Right kidney (tissue), 9 donors: ENCODE data around the gene TMEM208.

Experiments
- DNase-seq: peaks from one replicate; pipeline ENCODE4 v3.0.0-alpha.2; 2016
- long read RNA-seq, 8 donors: transcript quantifications; one replicate each; lab custom pipeline, GENCODE V29; 2026

TMEM208 gene
- long read RNA-seq, donor 1, transcript TMEM208-201 (6 exons, 793 nt), result major isoform, 50 of 54 reads
- long read RNA-seq, donor 1, partial matches to known transcripts, result 0 of 54 reads
- long read RNA-seq, donor 1, other reads (novel, unspliced or antisense), result 0 of 54 reads
- long read RNA-seq, donor 2, transcript TMEM208-201 (6 exons, 793 nt), result major isoform, 16 of 20 reads
- long read RNA-seq, donor 2, partial matches to known transcripts, result 0 of 20 reads
- long read RNA-seq, donor 2, other reads (novel, unspliced or antisense), result 0 of 20 reads
- long read RNA-seq, donor 3, transcript TMEM208-201 (6 exons, 793 nt), result major isoform, 15 of 16 reads
- long read RNA-seq, donor 3, partial matches to known transcripts, result 0 of 16 reads
- long read RNA-seq, donor 3, other reads (novel, unspliced or antisense), result 0 of 16 reads
- long read RNA-seq, donor 4, transcript TMEM208-201 (6 exons, 793 nt), result major isoform, 21 of 36 reads
- long read RNA-seq, donor 4, partial matches to known transcripts, result 7 of 36 reads
- long read RNA-seq, donor 4, other reads (novel, unspliced or antisense), result 0 of 36 reads
- long read RNA-seq, donor 5, transcript TMEM208-201 (6 exons, 793 nt), result major isoform, 32 of 41 reads
- long read RNA-seq, donor 5, partial matches to known transcripts, result 5 of 41 reads
- long read RNA-seq, donor 5, other reads (novel, unspliced or antisense), result 0 of 41 reads
- long read RNA-seq, donor 6, transcript TMEM208-201 (6 exons, 793 nt), result major isoform, 28 of 33 reads
- long read RNA-seq, donor 6, partial matches to known transcripts, result 0 of 33 reads
- long read RNA-seq, donor 6, other reads (novel, unspliced or antisense), result 0 of 33 reads
- long read RNA-seq, donor 7, result 0 reads
- long read RNA-seq, donor 8, transcript TMEM208-201 (6 exons, 793 nt), result major isoform, 37 of 43 reads
- long read RNA-seq, donor 8, partial matches to known transcripts, result 0 of 43 reads
- long read RNA-seq, donor 8, other reads (novel, unspliced or antisense), result 0 of 43 reads

DNA sequence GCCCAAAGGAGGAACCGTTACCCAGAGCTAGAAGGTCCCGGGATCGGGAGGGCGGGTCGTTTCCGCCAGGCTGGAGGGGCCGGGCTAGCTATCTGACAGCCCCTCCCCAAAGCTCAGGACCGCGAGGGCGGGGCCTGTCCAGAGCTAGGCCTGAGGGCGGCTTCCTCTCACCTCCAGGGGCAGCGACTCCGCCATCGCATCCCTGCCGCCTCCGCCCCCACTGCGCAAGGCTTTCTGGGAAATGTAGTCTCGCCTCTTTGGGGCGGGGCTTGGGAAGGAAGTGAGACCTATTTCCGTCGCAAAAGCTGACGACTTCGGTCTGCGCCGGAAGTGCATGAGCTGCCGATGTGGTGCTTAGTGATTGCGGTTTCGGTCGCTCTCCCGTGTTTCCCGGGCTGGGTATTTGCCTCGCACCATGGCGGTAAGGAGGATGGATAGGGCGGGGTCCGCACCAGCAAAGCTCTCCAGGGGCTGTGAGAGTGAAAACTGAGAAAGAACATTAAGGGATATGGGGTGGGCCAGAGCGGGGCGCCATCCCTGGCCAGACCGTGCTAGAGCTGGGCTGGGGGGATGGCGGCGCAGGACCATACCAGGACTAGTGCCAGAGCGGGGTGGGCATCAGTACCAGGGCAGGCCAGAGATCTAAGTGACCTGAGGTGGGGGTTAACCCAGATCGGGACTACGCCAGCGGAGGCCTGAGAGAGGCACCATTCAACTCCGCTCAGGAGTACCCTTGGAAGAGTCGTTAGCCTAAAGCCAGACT is at the start of gene TMEM208:
Gene TMEM208, plus strand, starts transcription at position 327 of the 763 bp plus-strand sequence. Its CDS starts 89 bp downstream, at position 416.
- DNase-seq, result peak; percentile 92

DNA sequence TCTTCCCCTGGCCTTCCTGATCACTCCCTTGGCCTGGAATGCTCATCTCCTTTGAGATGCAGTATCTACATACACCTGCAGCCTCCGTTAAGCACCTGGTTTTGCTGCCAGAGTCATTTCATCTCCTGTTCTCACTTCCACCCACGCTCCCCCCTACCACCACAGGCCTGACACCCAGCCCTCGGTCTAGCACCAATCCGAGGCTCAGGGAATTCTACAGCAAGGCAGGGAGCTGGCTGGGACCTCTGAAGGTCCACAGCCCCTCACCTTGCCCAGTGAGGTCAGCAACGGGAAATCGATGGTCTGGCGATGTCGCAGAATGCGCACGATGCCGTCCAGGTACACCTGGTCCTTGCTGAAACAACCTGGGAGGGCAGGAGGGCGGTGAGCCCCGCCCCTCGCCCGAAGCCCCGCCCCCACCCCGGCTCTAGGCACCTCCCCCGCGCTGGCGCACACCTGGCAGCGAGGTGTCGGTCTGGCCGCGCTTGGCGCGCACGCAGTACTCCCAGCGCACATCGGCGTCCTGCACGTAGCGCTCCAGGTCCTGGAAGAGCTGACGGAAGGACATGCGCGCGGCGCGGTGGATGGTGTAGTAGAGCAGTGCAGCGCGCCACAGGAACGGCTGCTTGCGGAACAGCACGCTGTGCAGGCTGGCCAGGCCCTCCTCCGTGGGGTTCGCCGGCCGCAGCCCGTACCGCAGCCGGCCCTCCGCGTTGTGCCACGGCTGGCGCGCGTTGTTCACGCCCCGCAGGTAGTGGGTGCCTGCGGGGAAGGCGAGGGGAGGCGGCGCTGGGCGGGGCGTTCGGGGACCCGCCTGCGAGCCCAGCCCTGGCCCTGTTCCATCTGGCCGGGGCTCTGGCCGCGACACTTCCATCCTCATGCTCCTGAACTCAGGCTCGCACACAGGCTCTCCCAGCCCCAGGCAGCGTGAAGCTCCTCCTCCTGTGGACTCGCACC is 48.9 kb upstream of the TMEM208 start:
- peak; percentile 71 for DNase-seq

DNA sequence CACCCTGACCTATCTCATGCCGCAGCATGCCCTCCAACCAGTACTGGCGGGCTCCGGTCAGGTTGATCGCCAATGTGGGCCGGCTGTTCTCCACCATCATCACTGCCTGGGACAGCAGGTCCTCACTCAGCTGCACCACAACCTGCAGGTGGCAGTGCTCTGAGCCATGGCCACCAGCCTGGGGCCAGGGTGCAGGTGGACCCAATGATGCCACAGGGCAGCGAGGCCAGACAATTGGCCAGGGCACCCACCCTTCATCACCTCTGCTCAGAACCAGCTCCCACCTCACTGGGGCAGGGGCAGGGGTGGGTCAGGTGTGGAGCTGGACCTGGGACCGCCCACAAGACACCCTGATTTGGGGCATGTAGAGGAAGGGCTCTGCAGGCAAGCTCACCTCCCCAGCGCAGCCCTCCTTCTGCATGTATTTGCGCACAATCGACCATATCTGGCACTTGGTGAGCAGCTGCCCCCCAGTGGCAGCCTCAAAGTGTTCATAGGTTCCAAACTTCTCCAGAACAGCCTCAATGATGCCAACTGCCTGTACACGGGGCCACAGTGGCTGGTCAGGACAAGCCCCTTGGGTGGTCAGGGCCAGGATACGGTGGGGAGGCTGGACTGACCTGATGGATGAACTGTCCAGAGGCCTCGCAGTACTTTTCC is 47.4 kb upstream of the TMEM208 start:
- DNase-seq, result no peak

- DNase-seq, result no peak
Measured at GRCh38 chr16:67180166-67180565, 46.8 kb upstream of the TMEM208 start.

DNA sequence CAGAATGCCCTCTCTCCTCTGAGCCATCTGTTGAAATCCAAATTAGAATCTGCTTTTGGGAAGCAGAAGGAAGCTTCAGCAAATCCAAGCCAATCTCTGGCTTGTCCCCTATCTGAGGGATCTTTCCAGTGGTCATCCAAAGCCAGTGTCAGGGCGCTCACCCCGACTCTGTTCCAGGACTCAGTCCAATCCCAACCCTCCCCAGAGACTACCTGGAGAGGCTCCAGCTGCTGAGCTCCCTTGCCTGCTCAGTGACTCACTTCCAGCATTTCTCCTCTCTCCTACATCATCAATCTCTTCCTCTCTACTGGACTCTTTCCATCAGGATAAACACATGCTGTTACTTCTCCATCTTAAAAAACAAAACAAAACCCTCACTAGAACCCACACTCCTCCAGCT is 45.6 kb upstream of the TMEM208 start:
- no peak for DNase-seq

DNA sequence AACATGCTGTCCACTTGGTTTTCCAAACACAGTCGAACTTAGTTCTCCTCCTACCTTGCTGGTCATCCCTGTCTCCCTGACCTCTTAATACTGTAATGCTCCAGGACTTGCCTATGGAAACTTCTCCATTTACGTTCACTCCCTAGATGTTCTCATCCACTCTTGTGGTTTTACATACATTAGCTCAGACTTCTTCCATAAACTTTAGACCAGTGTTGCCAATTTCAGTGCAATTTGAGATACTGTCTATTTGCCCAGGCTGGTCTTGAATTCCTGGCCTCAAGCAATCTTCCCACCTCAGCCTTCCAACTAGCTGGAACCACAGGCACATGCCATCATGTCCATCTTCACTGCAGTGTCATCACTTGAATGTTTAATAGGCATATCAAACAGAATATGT is 44.6 kb upstream of the TMEM208 start:
- no peak for DNase-seq

DNA sequence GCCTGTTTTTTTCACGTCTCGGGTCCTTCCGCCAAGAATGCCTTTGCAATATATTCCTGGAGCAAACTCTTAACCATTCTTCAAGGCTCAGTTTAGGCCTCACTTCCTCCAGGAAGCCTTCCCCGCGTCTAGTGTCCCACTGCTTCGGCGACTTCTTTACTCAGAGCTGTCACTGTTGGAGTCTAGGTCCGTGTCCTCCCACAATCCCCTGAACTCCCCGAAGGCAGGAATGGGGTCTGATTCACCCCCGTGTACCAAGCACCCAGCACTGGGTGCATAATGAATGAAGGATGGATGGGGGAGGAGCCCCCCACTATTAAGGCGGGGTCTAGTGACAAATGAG is 43.7 kb upstream of the TMEM208 start:
- no peak for DNase-seq

- DNase-seq, result peak; percentile 100
Measured at GRCh38 chr16:67183627-67184452, 43.1 kb upstream of the TMEM208 start, which contains the start of gene MATCAP1. TSS of gene MATCAP1 (minus strand) at chr16:67183963. CDS start at chr16:67180610, 3,353 bp downstream.

DNA sequence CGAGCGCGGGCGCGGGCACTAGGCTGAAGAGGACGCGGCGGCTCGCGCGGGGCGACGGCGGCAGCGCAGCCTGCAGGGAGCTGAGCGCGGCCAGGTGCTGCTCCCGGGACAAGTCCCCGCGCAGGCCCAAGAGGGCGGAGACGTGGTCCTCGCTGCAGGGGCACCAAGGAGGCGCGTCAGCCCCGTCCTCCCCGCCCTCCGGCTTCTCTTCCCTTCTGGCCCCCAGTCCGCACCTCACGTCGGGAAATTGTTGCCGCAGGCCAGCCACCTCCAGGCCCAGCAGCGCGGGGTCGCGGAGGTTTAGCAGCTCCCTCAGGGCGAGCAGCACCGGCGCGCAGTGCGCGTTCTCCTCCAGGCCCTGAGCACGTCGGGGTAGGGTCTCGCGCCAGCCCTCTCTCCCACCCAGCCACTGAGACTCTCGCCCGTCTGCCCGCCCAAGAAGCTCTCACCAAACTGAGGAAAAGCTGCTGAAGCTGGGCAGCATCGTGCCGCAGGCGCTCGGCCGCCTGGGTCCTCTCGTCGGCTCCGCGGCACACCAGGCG is 42.4 kb upstream of the TMEM208 start:
- peak; percentile 35 for DNase-seq

- DNase-seq, result peak; percentile 70
Measured at GRCh38 chr16:67184995-67185650, 41.8 kb upstream of the TMEM208 start.

DNA sequence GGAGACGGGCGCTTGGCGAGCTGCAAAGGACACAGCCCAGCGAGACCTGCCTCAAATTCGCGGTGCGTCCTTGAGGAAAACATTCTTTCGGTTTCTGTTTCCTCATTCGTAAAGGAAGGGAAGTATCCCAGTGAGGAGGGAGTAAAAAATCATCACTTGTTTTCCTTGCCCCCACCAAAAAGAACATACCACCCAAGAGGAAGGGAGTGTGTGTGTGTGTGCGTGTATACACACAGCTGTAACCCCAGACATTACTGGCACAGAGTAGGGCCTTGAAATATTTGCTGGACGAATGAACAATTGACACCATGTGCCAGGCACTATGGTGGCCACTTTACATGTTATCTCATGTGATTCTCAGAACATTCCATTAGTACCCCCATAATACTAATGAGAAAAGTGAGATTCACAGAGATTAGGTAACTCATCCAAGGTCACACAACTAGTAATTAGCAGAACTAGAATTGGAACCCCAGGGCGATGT is 41.2 kb upstream of the TMEM208 start:
- no peak for DNase-seq

- DNase-seq, result no peak
Measured at GRCh38 chr16:67186550-67186950, 40.4 kb upstream of the TMEM208 start.

DNA sequence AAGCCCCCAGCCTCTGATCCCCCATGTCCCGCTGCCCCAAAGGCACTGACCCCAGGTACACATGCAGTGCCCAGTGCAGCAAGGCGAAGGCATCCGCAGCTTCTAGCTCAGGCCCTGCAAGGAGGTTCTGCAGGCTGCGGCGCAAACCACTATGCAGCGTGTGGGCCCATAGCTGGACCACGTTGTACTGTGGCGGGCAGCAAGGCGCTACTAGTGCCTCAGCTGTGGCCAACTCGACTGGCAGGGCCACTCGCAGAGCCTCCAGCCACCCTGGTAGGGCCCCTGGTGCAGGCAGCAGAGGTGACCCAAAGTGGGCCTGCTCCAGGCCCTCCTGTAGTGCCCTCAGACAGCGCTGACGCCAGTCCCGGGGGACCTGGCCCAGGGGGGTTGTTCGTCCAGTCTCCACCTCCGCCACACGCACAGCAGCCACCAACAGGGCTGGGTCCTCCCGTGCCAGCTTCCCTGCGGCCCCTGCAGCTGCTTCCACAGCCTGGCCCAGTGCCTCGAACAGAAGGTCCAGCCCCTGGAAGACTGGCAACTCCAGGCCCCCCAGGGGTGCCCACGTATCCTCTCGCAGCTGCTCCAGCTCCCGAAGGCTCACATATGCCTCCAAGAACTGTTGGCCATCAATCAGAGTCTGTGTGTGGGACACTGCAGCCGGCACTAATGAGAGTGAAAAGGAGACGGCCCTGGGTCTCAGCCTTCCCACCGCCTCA is 39.6 kb upstream of the TMEM208 start:
- DNase-seq, result no peak

GRCh38 chr16:67188323-67188722 is 38.6 kb upstream of the TMEM208 start:
- DNase-seq, result no peak

- no peak for DNase-seq
Measured at GRCh38 chr16:67188798-67189197, 38.1 kb upstream of the TMEM208 start.

GRCh38 chr16:67190041-67190440 is 36.9 kb upstream of the TMEM208 start, which contains the start of gene EXOC3L1:
TSS of gene EXOC3L1 (minus strand) at chr16:67190136. CDS start at chr16:67189676, 460 bp downstream.
- DNase-seq, result no peak
